ENCODE data around the gene ACSS1. TPM values are rescaled to one million over a fixed set of nuclear protein-coding genes. Genes with fewer than 3 reads are reported as not detected.

Gene ACSS1
- total and polyA plus RNA-seq, 2 experiments from 2014 or later: 1.3 to 4.1 TPM

- Histone ChIP-seq H4K20me1 (replicated peaks; ENCODE audit: insufficient read depth) (peaks cover 10% of the 10 kb centered on the region), H3F3A (replicated peaks; ENCODE audit: low read depth) (0 out of 2 replicates have a peak, but pooled peaks cover 5% of the 10 kb centered on the region), H3K9me2 (ENCODE audit: insufficient read depth) (no peaks in the 10 kb centered on the region), H3K27ac (ENCODE audit: low read depth) (no peak overlapping the region), H3K36me3 (ENCODE audit: insufficient read depth) (no peaks in the 10 kb centered on the region), H2AFZ (no peak overlapping the region), H3K27me3 (ENCODE audit: insufficient read depth) (peaks cover 73% of the 10 kb centered on the region), H3K79me2 (replicated peaks; ENCODE audit: insufficient read depth) (no peaks in the 10 kb centered on the region), H3K4me2 (no peak overlapping the region), H3K4me1 (ENCODE audit: insufficient read depth) (peaks cover 11% of the 10 kb centered on the region), H3K4me3 (no peak overlapping the region)
- Mint-ChIP-seq H3K4me1 (peaks cover 18% of the 10 kb centered on the region; the same call in 2 of the 3 replicates), H3K9me3 (peaks cover 3% of the 10 kb centered on the region; the same call in 2 of the 3 replicates), H3K27ac (no peak overlapping the region), H3K4me3 (peak overlapping the region; percentile 29; the same call in 2 of the 3 replicates), H3K27me3 (ENCODE audit: insufficient read depth, low read depth, poor library complexity) (peaks cover 71% of the 10 kb centered on the region), H3K36me3 (ENCODE audit: low read depth) (no peaks in the 10 kb centered on the region)
- no peak for TF ChIP-seq ZNF114 (CRISPR knock-in tag; IDR thresholded peaks at IDR 0.05)
- TF ChIP-seq JUNB (IDR thresholded peaks at IDR 0.05; ENCODE audit: unreplicated experiment): no peak
- TF ChIP-seq EZH2 (IDR thresholded peaks at IDR 0.05; ENCODE audit: low read depth, unreplicated experiment): no peak
- TF ChIP-seq ETS1 (IDR thresholded peaks at IDR 0.05): no peak
- TF ChIP-seq CREB1 (CRISPR knock-in tag; IDR thresholded peaks at IDR 0.05; ENCODE audit: low read depth): no peak
- no peak for TF ChIP-seq STAT1 (IDR thresholded peaks at IDR 0.05; ENCODE audit: unreplicated experiment)
- no peak for TF ChIP-seq ZNF331 (CRISPR knock-in tag; IDR thresholded peaks at IDR 0.05; ENCODE audit: low read depth)
- no peak for TF ChIP-seq EZH2phosphoT487 (IDR thresholded peaks at IDR 0.05; ENCODE audit: unreplicated experiment)
- TF ChIP-seq, protein P1, sequence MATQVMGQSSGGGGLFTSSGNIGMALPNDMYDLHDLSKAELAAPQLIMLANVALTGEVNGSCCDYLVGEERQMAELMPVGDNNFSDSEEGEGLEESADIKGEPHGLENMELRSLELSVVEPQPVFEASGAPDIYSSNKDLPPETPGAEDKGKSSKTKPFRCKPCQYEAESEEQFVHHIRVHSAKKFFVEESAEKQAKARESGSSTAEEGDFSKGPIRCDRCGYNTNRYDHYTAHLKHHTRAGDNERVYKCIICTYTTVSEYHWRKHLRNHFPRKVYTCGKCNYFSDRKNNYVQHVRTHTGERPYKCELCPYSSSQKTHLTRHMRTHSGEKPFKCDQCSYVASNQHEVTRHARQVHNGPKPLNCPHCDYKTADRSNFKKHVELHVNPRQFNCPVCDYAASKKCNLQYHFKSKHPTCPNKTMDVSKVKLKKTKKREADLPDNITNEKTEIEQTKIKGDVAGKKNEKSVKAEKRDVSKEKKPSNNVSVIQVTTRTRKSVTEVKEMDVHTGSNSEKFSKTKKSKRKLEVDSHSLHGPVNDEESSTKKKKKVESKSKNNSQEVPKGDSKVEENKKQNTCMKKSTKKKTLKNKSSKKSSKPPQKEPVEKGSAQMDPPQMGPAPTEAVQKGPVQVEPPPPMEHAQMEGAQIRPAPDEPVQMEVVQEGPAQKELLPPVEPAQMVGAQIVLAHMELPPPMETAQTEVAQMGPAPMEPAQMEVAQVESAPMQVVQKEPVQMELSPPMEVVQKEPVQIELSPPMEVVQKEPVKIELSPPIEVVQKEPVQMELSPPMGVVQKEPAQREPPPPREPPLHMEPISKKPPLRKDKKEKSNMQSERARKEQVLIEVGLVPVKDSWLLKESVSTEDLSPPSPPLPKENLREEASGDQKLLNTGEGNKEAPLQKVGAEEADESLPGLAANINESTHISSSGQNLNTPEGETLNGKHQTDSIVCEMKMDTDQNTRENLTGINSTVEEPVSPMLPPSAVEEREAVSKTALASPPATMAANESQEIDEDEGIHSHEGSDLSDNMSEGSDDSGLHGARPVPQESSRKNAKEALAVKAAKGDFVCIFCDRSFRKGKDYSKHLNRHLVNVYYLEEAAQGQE (IDR thresholded peaks at IDR 0.05; ENCODE audit: unreplicated experiment): no peak
- TF ChIP-seq, protein P2, sequence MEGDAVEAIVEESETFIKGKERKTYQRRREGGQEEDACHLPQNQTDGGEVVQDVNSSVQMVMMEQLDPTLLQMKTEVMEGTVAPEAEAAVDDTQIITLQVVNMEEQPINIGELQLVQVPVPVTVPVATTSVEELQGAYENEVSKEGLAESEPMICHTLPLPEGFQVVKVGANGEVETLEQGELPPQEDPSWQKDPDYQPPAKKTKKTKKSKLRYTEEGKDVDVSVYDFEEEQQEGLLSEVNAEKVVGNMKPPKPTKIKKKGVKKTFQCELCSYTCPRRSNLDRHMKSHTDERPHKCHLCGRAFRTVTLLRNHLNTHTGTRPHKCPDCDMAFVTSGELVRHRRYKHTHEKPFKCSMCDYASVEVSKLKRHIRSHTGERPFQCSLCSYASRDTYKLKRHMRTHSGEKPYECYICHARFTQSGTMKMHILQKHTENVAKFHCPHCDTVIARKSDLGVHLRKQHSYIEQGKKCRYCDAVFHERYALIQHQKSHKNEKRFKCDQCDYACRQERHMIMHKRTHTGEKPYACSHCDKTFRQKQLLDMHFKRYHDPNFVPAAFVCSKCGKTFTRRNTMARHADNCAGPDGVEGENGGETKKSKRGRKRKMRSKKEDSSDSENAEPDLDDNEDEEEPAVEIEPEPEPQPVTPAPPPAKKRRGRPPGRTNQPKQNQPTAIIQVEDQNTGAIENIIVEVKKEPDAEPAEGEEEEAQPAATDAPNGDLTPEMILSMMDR (conservative IDR thresholded peaks at IDR 0.05; ENCODE audit: low read depth in 2 of 2): no peak
- no peak for TF ChIP-seq POLR2AphosphoS5 (IDR thresholded peaks at IDR 0.05; ENCODE audit: low read depth)
- TF ChIP-seq, protein P3, sequence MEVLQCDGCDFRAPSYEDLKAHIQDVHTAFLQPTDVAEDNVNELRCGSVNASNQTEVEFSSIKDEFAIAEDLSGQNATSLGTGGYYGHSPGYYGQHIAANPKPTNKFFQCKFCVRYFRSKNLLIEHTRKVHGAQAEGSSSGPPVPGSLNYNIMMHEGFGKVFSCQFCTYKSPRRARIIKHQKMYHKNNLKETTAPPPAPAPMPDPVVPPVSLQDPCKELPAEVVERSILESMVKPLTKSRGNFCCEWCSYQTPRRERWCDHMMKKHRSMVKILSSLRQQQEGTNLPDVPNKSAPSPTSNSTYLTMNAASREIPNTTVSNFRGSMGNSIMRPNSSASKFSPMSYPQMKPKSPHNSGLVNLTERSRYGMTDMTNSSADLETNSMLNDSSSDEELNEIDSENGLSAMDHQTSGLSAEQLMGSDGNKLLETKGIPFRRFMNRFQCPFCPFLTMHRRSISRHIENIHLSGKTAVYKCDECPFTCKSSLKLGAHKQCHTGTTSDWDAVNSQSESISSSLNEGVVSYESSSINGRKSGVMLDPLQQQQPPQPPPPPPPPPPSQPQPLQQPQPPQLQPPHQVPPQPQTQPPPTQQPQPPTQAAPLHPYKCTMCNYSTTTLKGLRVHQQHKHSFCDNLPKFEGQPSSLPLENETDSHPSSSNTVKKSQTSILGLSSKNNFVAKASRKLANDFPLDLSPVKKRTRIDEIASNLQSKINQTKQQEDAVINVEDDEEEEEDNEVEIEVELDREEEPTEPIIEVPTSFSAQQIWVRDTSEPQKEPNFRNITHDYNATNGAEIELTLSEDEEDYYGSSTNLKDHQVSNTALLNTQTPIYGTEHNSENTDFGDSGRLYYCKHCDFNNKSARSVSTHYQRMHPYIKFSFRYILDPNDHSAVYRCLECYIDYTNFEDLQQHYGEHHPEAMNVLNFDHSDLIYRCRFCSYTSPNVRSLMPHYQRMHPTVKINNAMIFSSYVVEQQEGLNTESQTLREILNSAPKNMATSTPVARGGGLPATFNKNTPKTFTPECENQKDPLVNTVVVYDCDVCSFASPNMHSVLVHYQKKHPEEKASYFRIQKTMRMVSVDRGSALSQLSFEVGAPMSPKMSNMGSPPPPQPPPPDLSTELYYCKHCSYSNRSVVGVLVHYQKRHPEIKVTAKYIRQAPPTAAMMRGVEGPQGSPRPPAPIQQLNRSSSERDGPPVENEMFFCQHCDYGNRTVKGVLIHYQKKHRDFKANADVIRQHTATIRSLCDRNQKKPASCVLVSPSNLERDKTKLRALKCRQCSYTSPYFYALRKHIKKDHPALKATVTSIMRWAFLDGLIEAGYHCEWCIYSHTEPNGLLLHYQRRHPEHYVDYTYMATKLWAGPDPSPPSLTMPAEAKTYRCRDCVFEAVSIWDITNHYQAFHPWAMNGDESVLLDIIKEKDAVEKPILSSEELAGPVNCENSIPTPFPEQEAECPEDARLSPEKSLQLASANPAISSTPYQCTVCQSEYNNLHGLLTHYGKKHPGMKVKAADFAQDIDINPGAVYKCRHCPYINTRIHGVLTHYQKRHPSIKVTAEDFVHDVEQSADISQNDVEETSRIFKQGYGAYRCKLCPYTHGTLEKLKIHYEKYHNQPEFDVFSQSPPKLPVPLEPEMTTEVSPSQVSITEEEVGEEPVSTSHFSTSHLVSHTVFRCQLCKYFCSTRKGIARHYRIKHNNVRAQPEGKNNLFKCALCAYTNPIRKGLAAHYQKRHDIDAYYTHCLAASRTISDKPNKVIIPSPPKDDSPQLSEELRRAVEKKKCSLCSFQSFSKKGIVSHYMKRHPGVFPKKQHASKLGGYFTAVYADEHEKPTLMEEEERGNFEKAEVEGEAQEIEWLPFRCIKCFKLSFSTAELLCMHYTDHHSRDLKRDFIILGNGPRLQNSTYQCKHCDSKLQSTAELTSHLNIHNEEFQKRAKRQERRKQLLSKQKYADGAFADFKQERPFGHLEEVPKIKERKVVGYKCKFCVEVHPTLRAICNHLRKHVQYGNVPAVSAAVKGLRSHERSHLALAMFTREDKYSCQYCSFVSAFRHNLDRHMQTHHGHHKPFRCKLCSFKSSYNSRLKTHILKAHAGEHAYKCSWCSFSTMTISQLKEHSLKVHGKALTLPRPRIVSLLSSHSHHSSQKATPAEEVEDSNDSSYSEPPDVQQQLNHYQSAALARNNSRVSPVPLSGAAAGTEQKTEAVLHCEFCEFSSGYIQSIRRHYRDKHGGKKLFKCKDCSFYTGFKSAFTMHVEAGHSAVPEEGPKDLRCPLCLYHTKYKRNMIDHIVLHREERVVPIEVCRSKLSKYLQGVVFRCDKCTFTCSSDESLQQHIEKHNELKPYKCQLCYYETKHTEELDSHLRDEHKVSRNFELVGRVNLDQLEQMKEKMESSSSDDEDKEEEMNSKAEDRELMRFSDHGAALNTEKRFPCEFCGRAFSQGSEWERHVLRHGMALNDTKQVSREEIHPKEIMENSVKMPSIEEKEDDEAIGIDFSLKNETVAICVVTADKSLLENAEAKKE (CRISPR knock-in tag; IDR thresholded peaks at IDR 0.05): no peak
- no peak for TF ChIP-seq NANOG (IDR thresholded peaks at IDR 0.05; ENCODE audit: borderline replicate concordance)
- no peak for ATAC-seq
- DNase-seq (ENCODE audit: low spot score): no peak
These were observed 28.0 kb upstream of the ACSS1 start for GRCh38 chr20:25085756-25086495.
